ENCODE data around the gene MRPL1. TPM values are rescaled to one million over a fixed set of nuclear protein-coding genes. Genes with fewer than 3 reads are reported as not detected.

MRPL1 gene
- total RNA-seq, 1 experiment from 2014 or later: 18.3 TPM

DNA sequence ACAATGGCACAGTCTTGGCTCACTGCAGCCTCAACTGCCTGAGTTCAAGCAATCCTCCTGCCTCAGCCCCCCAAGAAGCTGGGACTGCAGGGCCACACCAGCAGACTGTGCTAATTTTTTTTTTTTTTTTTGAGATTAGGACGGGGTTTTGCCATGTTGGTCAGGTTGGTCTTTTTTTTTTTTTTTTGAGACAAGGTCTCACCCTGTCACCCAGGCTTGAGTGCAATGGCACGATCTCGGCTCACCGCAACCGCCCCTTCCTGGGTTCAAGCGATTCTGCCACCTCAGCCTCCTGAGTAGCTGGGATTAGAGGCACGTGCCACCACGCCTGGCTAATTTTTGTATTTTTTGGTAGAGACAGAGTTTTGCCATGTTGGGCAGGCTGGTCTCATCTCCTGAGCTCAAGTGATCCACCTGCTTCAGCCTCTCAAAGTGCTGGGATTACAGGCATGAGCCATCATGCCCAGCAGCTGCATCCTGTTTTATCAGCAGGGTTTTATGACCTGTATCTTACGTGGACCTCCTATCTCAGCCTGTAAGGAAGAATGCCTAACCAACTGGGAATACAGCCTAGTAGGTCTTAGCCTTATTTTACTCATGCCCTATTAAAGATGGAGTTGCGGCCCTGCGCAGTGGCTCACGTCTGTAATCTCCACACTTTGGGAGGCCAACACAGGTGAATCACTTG lies 13.2 kb upstream of the MRPL1 start:
- POLR2A ChIA-PET: interaction anchor here (0.6 kb wide), 1 partner anchor 9 kb away, joined by 4 read pairs; no protein-coding TSS in a partner anchor
- Histone ChIP-seq H3K4me3 (ENCODE audit: low read depth in 2 of 2, low read length in 2 of 2) (no peak overlapping the region), H3K36me3 (ENCODE audit: control insufficient read depth, insufficient read depth, low read length) (no peaks in the 10 kb centered on the region), H3K4me1 (ENCODE audit: control insufficient read depth, insufficient read depth, low read length) (no peaks in the 10 kb centered on the region), H3K27ac (ENCODE audit: low read length) (no peak overlapping the region), H3K9me3 (ENCODE audit: control insufficient read depth, insufficient read depth, low read depth, low read length) (no peaks in the 10 kb centered on the region), H3K27me3 (ENCODE audit: control insufficient read depth, insufficient read depth, low read length) (no peaks in the 10 kb centered on the region)
- in situ Hi-C loops (cut with HindIII; ENCODE audit: low pct_unique_long_range_greater_than_20kb, low sequenced_read_pairs): no loop called here
- DNase-seq (ENCODE audit: low read depth, low spot score): no peak
- BruUV-seq (replicated peaks): no TSS peak
- CTCF ChIA-PET: interaction anchor here (0.6 kb wide), 1 partner anchor 27 kb away, joined by 4 read pairs; no protein-coding TSS in a partner anchor
- ATAC-seq: no peak
- intact Hi-C loops (cut with micrococcal nuclease; ENCODE audit: unreplicated experiment): no loop called here
- no peak for TF ChIP-seq TCF7L2 (IDR thresholded peaks at IDR 0.05; ENCODE audit: low read depth, low read length)
- TF ChIP-seq POLR2AphosphoS5 (IDR thresholded peaks at IDR 0.05; ENCODE audit: low read depth, low read length): no peak
- TF ChIP-seq, protein P1, sequence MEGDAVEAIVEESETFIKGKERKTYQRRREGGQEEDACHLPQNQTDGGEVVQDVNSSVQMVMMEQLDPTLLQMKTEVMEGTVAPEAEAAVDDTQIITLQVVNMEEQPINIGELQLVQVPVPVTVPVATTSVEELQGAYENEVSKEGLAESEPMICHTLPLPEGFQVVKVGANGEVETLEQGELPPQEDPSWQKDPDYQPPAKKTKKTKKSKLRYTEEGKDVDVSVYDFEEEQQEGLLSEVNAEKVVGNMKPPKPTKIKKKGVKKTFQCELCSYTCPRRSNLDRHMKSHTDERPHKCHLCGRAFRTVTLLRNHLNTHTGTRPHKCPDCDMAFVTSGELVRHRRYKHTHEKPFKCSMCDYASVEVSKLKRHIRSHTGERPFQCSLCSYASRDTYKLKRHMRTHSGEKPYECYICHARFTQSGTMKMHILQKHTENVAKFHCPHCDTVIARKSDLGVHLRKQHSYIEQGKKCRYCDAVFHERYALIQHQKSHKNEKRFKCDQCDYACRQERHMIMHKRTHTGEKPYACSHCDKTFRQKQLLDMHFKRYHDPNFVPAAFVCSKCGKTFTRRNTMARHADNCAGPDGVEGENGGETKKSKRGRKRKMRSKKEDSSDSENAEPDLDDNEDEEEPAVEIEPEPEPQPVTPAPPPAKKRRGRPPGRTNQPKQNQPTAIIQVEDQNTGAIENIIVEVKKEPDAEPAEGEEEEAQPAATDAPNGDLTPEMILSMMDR (IDR thresholded peaks at IDR 0.05): no peak
- TF ChIP-seq, protein P2, sequence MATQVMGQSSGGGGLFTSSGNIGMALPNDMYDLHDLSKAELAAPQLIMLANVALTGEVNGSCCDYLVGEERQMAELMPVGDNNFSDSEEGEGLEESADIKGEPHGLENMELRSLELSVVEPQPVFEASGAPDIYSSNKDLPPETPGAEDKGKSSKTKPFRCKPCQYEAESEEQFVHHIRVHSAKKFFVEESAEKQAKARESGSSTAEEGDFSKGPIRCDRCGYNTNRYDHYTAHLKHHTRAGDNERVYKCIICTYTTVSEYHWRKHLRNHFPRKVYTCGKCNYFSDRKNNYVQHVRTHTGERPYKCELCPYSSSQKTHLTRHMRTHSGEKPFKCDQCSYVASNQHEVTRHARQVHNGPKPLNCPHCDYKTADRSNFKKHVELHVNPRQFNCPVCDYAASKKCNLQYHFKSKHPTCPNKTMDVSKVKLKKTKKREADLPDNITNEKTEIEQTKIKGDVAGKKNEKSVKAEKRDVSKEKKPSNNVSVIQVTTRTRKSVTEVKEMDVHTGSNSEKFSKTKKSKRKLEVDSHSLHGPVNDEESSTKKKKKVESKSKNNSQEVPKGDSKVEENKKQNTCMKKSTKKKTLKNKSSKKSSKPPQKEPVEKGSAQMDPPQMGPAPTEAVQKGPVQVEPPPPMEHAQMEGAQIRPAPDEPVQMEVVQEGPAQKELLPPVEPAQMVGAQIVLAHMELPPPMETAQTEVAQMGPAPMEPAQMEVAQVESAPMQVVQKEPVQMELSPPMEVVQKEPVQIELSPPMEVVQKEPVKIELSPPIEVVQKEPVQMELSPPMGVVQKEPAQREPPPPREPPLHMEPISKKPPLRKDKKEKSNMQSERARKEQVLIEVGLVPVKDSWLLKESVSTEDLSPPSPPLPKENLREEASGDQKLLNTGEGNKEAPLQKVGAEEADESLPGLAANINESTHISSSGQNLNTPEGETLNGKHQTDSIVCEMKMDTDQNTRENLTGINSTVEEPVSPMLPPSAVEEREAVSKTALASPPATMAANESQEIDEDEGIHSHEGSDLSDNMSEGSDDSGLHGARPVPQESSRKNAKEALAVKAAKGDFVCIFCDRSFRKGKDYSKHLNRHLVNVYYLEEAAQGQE (IDR thresholded peaks at IDR 0.05; ENCODE audit: insufficient read depth in 1 of 2, low read depth in 2 of 2, low read length in 1 of 2): no peak

DNA sequence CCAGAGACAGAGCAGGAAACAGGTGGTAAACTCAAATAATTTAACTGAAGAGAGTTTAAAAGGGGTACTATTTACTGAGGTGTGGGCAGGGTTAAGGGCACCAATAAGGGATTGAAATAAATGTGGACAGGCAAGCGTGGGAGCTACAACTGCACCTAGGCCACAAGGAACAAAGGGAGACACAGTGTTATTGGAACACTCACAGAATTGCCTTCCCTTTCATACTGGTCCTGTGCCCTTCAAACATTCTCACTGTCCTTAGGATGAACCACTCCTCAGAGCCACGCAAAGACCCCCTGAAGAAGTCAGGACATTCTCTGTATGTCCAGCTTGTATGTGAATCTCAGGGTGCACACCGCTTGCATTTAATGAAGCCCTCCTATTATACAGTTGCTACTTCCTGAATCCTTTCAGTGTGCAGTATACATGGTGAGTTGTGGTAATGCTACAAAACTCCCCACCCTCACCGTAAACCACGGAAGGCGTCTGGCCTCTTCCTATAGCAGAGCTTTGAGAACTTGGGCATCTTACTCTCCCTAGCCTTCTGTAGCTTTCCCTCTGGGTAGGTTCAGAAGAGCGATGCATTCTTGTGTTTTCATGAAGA lies 9.6 kb upstream of the MRPL1 start:
- BruUV-seq (replicated peaks): no TSS peak
- Histone ChIP-seq H3K36me3 (ENCODE audit: control insufficient read depth, insufficient read depth, low read length) (no peaks in the 10 kb centered on the region), H3K27me3 (ENCODE audit: control insufficient read depth, insufficient read depth, low read length) (no peaks in the 10 kb centered on the region), H3K4me1 (ENCODE audit: control insufficient read depth, insufficient read depth, low read length) (no peaks in the 10 kb centered on the region), H3K4me3 (ENCODE audit: low read depth in 2 of 2, low read length in 2 of 2) (no peak overlapping the region), H3K27ac (ENCODE audit: low read length) (no peak overlapping the region), H3K9me3 (ENCODE audit: control insufficient read depth, insufficient read depth, low read depth, low read length) (no peaks in the 10 kb centered on the region)
- POLR2A ChIA-PET: no interaction called here
- TF ChIP-seq, protein P1 (IDR thresholded peaks at IDR 0.05): no peak
- TF ChIP-seq, protein P2 (IDR thresholded peaks at IDR 0.05; ENCODE audit: insufficient read depth in 1 of 2, low read depth in 2 of 2, low read length in 1 of 2): no peak
- TF ChIP-seq POLR2AphosphoS5 (IDR thresholded peaks at IDR 0.05; ENCODE audit: low read depth, low read length) (no peak), SIN3A (IDR thresholded peaks at IDR 0.05; ENCODE audit: borderline replicate concordance, insufficient read depth, low read depth, low read length) (no peak), TCF7L2 (IDR thresholded peaks at IDR 0.05; ENCODE audit: low read depth, low read length) (no peak)
- CTCF ChIA-PET: no interaction called here
- intact Hi-C loops (cut with micrococcal nuclease; ENCODE audit: unreplicated experiment) (no loop called here), in situ Hi-C loops (cut with HindIII; ENCODE audit: low pct_unique_long_range_greater_than_20kb, low sequenced_read_pairs) (no loop called here)
- ATAC-seq (no peak), DNase-seq (ENCODE audit: low read depth, low spot score) (no peak)

Measured in Panc1 (cell line).